Fibroblast of pulmonary artery (primary cell): Measurements from ENCODE around the gene GLCE.

Source experiments
- DNase-seq: peaks from one replicate; pipeline ENCODE4 v3.0.0-alpha.2; 2010; ENCODE audit warnings: low read depth
- H3K4me3 ChIP-seq: replicated peaks from 2 replicates; pipeline ENCODE4 v1.5.1; 2011; ENCODE audit warnings: low read depth, mild to moderate bottlenecking, control low read depth, low read length, moderate library complexity
- CTCF ChIP-seq: IDR thresholded peaks from 2 replicates; pipeline ENCODE4 v1.5.1; 2011; ENCODE audit warnings: mild to moderate bottlenecking, control low read depth, low read length, inconsistent platforms; ENCODE audit errors: missing control alignments

Gene GLCE

GRCh38 chr15:69119001-69119400 is 41.4 kb upstream of the GLCE start:
- TF ChIP-seq CTCF, result no peak

GRCh38 chr15:69119683-69120395 is 40.6 kb upstream of the GLCE start:
- DNase-seq, result no peak
- no peak for TF ChIP-seq CTCF
- H3K4me3 ChIP-seq, result no peak overlapping the region

More at GRCh38 chr15:69119001-69119400, 41.4 kb upstream of the GLCE start:
- H3K4me3 ChIP-seq, result no peak overlapping the region
- DNase-seq, result no peak

GRCh38 chr15:69120732-69121131 is 39.7 kb upstream of the GLCE start:
- DNase-seq, result no peak
- no peak for TF ChIP-seq CTCF
- no peak overlapping the region for H3K4me3 ChIP-seq

- DNase-seq, result no peak
- no peak overlapping the region for H3K4me3 ChIP-seq
- no peak for TF ChIP-seq CTCF
Observed at GRCh38 chr15:69121198-69121828, 39.1 kb upstream of the GLCE start.

GRCh38 chr15:69125236-69125635 is 35.2 kb upstream of the GLCE start:
- H3K4me3 ChIP-seq, result no peak overlapping the region
- peak; percentile 25 for DNase-seq
- no peak for TF ChIP-seq CTCF

GRCh38 chr15:69126054-69126469 is 34.4 kb upstream of the GLCE start:
- no peak overlapping the region for H3K4me3 ChIP-seq
- TF ChIP-seq CTCF, result no peak
- DNase-seq, result peak; percentile 96
